GM12878 (cell line): ENCODE measurements around the gene TRIOBP. TPM values are rescaled to one million over a fixed set of nuclear protein-coding genes. Genes with fewer than 3 reads are reported as not detected.

ENCODE experiments used
- ATAC-seq: fragments of 200-7000 bp; cut with Tn5 transposase; 3 replicates; pipeline ENCODE4 v1.9.1; 2020; ENCODE audit warnings: mild to moderate bottlenecking, moderate library complexity
- BruUV-seq: library from RNA; stranded (reverse); fragments of 400-500 nt; replicated peaks from 2 replicates; lab custom pipeline; 2021; lab: Mats Ljungman, UMichigan
- CTCF ChIA-PET: fragments of 300-600 bp; sonication (Branson Sonifier 250); formaldehyde crosslinking; extraction: SDS; loops from one replicate; lab custom pipeline; 2021; ENCODE audit warnings: inconsistent platforms; lab: Yijun Ruan, JAX
- POLR2A ChIA-PET: fragments of 350-600 bp; formaldehyde crosslinking; extraction: SDS; loops from one replicate; lab custom pipeline; 2021; ENCODE audit warnings: inconsistent platforms; lab: Charles Lee
- RAD21 ChIA-PET: fragments of 300-600 bp; sonication (Branson Sonifier 250); formaldehyde crosslinking; loops from one replicate; lab custom pipeline; 2023; ENCODE audit warnings: antibody characterized with exemption; ENCODE audit not compliant: unreplicated experiment; lab: Charles Lee
- SMC1A ChIA-PET: fragments of 300-600 bp; sonication (Branson Sonifier 250); formaldehyde crosslinking; loops from one replicate; lab custom pipeline; 2023; ENCODE audit not compliant: unreplicated experiment, uncharacterized antibody; lab: Charles Lee
- DNase-seq: peaks from one replicate; pipeline ENCODE4 v3.0.0-alpha.2; 2011; ENCODE audit warnings: low read depth, low spot score
- FAIRE-seq: peaks from 3 replicates; lab custom pipeline; 2011; peaks lifted over from hg19 to GRCh38; lab: Jason Lieb, UNC
- H2AFZ ChIP-seq: 2 replicates; pipeline ENCODE4 v1.6.0; 2011; ENCODE audit warnings: low read depth, low read length, control low read depth; ENCODE audit not compliant: control insufficient read depth
- H3K27ac ChIP-seq: 2 replicates; pipeline ENCODE4 v1.5.1; 2011; ENCODE audit warnings: control low read depth; ENCODE audit not compliant: control insufficient read depth, insufficient read depth
- H3K27me3 ChIP-seq, 2 experiments: replicated peaks in 1 of 2; 2 replicates each; pipeline versions ENCODE4 v1.6.0 to v1.6.1; 2011; ENCODE audit warnings: low read length in 1 of 2; ENCODE audit not compliant: control insufficient read depth in 2 of 2, insufficient read depth in 2 of 2
- H3K36me3 ChIP-seq, 2 experiments: 2 replicates each; pipeline ENCODE4 v1.5.1; 2011; ENCODE audit warnings: low read length in 1 of 2; ENCODE audit not compliant: control insufficient read depth in 2 of 2, insufficient read depth in 2 of 2
- H3K4me1 ChIP-seq: 2 replicates; pipeline ENCODE4 v1.6.1; 2011; ENCODE audit warnings: mild to moderate bottlenecking, low read length, moderate library complexity, mixed read lengths; ENCODE audit not compliant: control insufficient read depth, insufficient read depth
- H3K4me2 ChIP-seq: 2 replicates; pipeline ENCODE4 v1.6.0; 2011; ENCODE audit warnings: control low read depth; ENCODE audit not compliant: control insufficient read depth, insufficient read depth
- H3K4me3 ChIP-seq: fragments of 200-600 bp; sonication (generic); 2 replicates; pipeline ENCODE4 v1.5.1; 2016
- H3K79me2 ChIP-seq: 2 replicates; pipeline ENCODE4 v1.6.0; 2011; ENCODE audit warnings: low read length; ENCODE audit not compliant: control insufficient read depth, insufficient read depth
- H3K9ac ChIP-seq: 2 replicates; pipeline ENCODE4 v1.8.0; 2011; ENCODE audit warnings: low read length, control low read depth, mixed read lengths; ENCODE audit not compliant: control insufficient read depth, insufficient read depth
- H3K9me3 ChIP-seq: replicated peaks from 3 replicates; pipeline ENCODE4 v1.5.1; 2011; ENCODE audit warnings: mild to moderate bottlenecking, low read length; ENCODE audit not compliant: control insufficient read depth, insufficient read depth
- H4K20me1 ChIP-seq: 2 replicates; pipeline ENCODE4 v1.6.0; 2011; ENCODE audit not compliant: control insufficient read depth, insufficient read depth
- BMI1 ChIP-seq: fragments of 450-650 bp; IDR thresholded peaks from 2 replicates; pipeline ENCODE4 v1.6.1; 2016; ENCODE audit warnings: mild to moderate bottlenecking, moderate library complexity, borderline replicate concordance
- GABPA ChIP-seq: IDR thresholded peaks from 2 replicates; pipeline ENCODE4 v1.6.1; 2014; ENCODE audit warnings: antibody characterized with exemption, low read depth, mild to moderate bottlenecking, inconsistent platforms
- HDAC2 ChIP-seq: fragments of 200-600 bp; sonication (generic); IDR thresholded peaks from 2 replicates; pipeline ENCODE4 v1.6.1; 2017
- NR2C2 ChIP-seq: IDR thresholded peaks from 2 replicates; pipeline ENCODE4 v1.6.1; 2011; ENCODE audit warnings: borderline replicate concordance, low read depth; ENCODE audit not compliant: control insufficient read depth, insufficient read length
- NRF1 ChIP-seq: conservative IDR thresholded peaks from 2 replicates; pipeline ENCODE4 v1.6.1; 2011; ENCODE audit warnings: mild to moderate bottlenecking, low read depth, low read length, improper control_type of control experiment
- PAX8 ChIP-seq: fragments of 450-650 bp; IDR thresholded peaks from 2 replicates; pipeline ENCODE4 v1.6.1; 2017; ENCODE audit warnings: mild to moderate bottlenecking, moderate library complexity
- SMARCA5 ChIP-seq: fragments of 450-650 bp; IDR thresholded peaks from 2 replicates; pipeline ENCODE4 v1.6.1; 2017; ENCODE audit warnings: mild to moderate bottlenecking
- ZNF384 ChIP-seq: IDR thresholded peaks from 2 replicates; pipeline ENCODE4 v1.6.1; 2012; ENCODE audit warnings: low read depth, mild to moderate bottlenecking, low read length, improper control_type of control experiment, borderline replicate concordance
- WGBS: methylation state at CpG from one replicate; pipeline ENCODE4 v1.1.6; 2016; ENCODE audit warnings: low lambda C conversion rate; ENCODE audit not compliant: insufficient replicate concordance, insufficient coverage; ENCODE audit errors: missing lambda C conversion rate; 5-methylcytosine and 5-hydroxymethylcytosine counted together
- in situ Hi-C: fragments of 300-500 bp; cut with MboI; formaldehyde crosslinking; loops from 9 replicates; pipeline ENCODE4 v1.14.3; 2018; ENCODE audit warnings: mixed read lengths
- intact Hi-C: fragments of 100-400 bp; cut with micrococcal nuclease; formaldehyde crosslinking; loops from one replicate; pipeline ENCODE4 v1.14.2; 2022; ENCODE audit not compliant: unreplicated experiment
- polyA plus RNA-seq, 11 experiments: library from polyadenylated mRNA; depleted of rRNA in 4 of 11; unstranded in 6 of 11; stranded (reverse) in 5 of 11; fragments of >200 nt; fragmentation: Nextera tagmentation in 4 of 11; fragmentation: Illumina TruSeq in 1 of 11; extraction: Ambion mirVana in 4 of 11; extraction: Trizol in 1 of 11; gene quantifications; 1 replicate in 1 of 11; 2 replicates in 10 of 11; pipeline versions ENCODE4 v1.2.1 to v1.2.3, GENCODE V29; 2011 to 2016; ENCODE audit warnings: inconsistent platforms in 2 of 11, missing spikeins in 2 of 11, low read depth in 1 of 11
- total RNA-seq, 4 experiments: library from RNA; depleted of rRNA in 3 of 4; stranded (reverse); fragments of >200 nt in 3 of 4; fragmentation: Illumina TruSeq in 1 of 4; extraction: Trizol in 1 of 4; gene quantifications; 2 replicates each; pipeline versions ENCODE4 v1.2.1 to v1.2.3, GENCODE V29; 2013 to 2021
- TF ChIP-seq, protein P1 (sequence below): fragments of 450-650 bp; IDR thresholded peaks from 2 replicates; pipeline ENCODE4 v1.6.1; 2017; ENCODE audit warnings: mild to moderate bottlenecking, moderate library complexity
- TF ChIP-seq, protein P2 (sequence below): fragments of 450-650 bp; IDR thresholded peaks from 2 replicates; pipeline ENCODE4 v1.6.1; 2017; ENCODE audit warnings: borderline replicate concordance

The TRIOBP gene
- total and polyA plus RNA-seq, 10 of the 15 experiments (the other 5 are each of a cell fraction or from before 2014, with no cell fraction given), result 0.21 to 23.6 (median 11.9) TPM

DNA sequence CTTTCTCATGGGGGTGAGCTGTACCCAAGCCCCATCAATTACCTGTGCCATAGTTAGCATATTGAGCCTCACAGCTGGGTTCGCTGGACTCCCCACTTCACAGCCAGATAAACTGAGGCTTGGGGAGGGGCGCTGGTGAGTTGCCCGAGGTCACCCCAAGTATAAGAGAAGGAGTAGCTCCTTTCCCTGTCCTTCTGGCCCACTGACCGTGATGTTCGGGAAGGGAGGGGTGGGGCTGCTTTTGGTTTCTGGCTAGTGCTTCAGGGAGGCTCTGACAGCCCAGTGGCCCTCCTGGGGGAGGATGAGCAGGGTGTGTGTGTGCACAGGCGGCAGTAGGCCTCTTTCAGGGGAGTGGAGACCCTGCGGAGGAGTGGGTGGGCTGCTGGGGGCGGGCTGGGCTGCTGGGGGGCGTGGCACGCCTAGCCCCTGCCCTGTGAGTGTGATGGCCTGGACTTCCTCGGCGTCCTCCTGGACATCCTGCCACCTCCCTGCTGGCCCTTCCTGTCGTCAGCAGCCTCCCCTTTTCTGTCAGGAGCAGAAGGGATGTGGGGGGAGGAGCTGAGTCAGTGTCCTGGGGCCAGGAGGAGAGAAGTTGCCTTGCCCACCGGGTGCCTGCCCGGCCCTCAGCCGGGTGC lies 50.3 kb downstream of the TRIOBP start:
- ChIA-PET RAD21 (interaction anchor here (0.9 to 1.0 kb wide), 2 partner anchors 139 to 149 kb away, joined by 3 read pairs; partner anchors contain the start of gene GGA1), POLR2A (interaction anchor here (0.5 kb wide), 1 partner anchor 42 kb away, joined by 3 read pairs; no protein-coding TSS in a partner anchor), SMC1A (no interaction called here), CTCF (interaction anchor here (1.0 kb wide), 1 partner anchor 113 kb away, joined by 3 read pairs; no protein-coding TSS in a partner anchor)
- ATAC-seq (peak; percentile 13; the same call in 2 of the 3 replicates), DNase-seq (no peak), FAIRE-seq (no peak)
- Histone ChIP-seq H3K4me2 (peak overlapping the region; percentile 80), H3K27me3 (no peaks in the 10 kb centered on the region), H3K36me3 (no peaks in the 10 kb centered on the region; a peak in 2 of 4 replicates), H3K27ac (no peak overlapping the region; the same call in none of the 2 replicates), H3K9ac (peak overlapping the region; percentile 96), H2AFZ (no peak overlapping the region; the same call in 1 of the 2 replicates), H3K4me1 (peaks cover 9% of the 10 kb centered on the region), H3K9me3 (no peaks in the 10 kb centered on the region), H4K20me1 (no peaks in the 10 kb centered on the region; the same call in 1 of the 2 replicates), H3K79me2 (peaks cover 24% of the 10 kb centered on the region), H3K4me3 (peak overlapping the region; percentile 96)
- 28% methylated on average over 14 of the region's 16 CpGs for WGBS
- BruUV-seq, result no TSS peak
- TF ChIP-seq NRF1 (no peak), NR2C2 (no peak), HDAC2 (no peak)
- intact Hi-C loops (no loop called here), in situ Hi-C loops (no loop called here)

DNA sequence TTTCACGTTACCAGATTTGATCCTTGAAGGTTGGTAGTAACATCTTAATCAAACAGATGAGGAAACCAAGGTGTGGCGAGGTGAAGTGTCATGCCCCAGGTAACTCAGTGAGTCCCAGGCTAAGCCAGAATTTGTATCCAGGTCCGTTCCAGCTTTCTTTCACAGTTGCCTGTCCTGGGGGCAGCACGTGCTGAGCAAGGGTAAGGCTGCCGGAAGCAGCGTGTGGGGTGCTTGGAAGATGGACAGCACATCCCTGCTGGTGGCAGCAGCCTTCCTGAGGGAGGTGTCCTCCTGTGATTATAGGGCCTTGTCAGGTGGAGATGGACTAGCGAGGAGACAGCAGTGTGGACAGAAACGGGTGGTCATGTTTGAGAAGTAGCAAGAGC lies 50.9 kb downstream of the TRIOBP start:
- H2AFZ ChIP-seq, result no peak overlapping the region
- ATAC-seq, result no peak
- in situ Hi-C loops (no loop called here), intact Hi-C loops (no loop called here)
- H3K9ac ChIP-seq, result peak overlapping the region; percentile 29; the same call in 1 of the 2 replicates
- peaks cover 9% of the 10 kb centered on the region for H3K4me1 ChIP-seq
- SMC1A ChIA-PET, result no interaction called here
- peaks cover 24% of the 10 kb centered on the region for H3K79me2 ChIP-seq
- CTCF ChIA-PET, result no interaction called here
- no peak for DNase-seq
- RAD21 ChIA-PET, result interaction anchor here (0.7 kb wide), 1 partner anchor 140 kb away, joined by 3 read pairs; no protein-coding TSS in a partner anchor
- POLR2A ChIA-PET, result interaction anchor here (0.5 kb wide), 2 partner anchors 42 to 149 kb away, joined by 3 read pairs; no protein-coding TSS in a partner anchor
- FAIRE-seq, result no peak
- H3K4me2 ChIP-seq, result peak overlapping the region; percentile 80
- H3K36me3 ChIP-seq, result no peaks in the 10 kb centered on the region; a peak in 2 of 4 replicates
- BruUV-seq, result no TSS peak
- H3K4me3 ChIP-seq, result peak overlapping the region; percentile 96
- no peaks in the 10 kb centered on the region for H3K9me3 ChIP-seq
- no peaks in the 10 kb centered on the region for H3K27me3 ChIP-seq
- H4K20me1 ChIP-seq, result no peaks in the 10 kb centered on the region; the same call in 1 of the 2 replicates
- 82% methylated on average over 8 of the region's 8 CpGs for WGBS
- no peak overlapping the region for H3K27ac ChIP-seq
- TF ChIP-seq, protein P1, sequence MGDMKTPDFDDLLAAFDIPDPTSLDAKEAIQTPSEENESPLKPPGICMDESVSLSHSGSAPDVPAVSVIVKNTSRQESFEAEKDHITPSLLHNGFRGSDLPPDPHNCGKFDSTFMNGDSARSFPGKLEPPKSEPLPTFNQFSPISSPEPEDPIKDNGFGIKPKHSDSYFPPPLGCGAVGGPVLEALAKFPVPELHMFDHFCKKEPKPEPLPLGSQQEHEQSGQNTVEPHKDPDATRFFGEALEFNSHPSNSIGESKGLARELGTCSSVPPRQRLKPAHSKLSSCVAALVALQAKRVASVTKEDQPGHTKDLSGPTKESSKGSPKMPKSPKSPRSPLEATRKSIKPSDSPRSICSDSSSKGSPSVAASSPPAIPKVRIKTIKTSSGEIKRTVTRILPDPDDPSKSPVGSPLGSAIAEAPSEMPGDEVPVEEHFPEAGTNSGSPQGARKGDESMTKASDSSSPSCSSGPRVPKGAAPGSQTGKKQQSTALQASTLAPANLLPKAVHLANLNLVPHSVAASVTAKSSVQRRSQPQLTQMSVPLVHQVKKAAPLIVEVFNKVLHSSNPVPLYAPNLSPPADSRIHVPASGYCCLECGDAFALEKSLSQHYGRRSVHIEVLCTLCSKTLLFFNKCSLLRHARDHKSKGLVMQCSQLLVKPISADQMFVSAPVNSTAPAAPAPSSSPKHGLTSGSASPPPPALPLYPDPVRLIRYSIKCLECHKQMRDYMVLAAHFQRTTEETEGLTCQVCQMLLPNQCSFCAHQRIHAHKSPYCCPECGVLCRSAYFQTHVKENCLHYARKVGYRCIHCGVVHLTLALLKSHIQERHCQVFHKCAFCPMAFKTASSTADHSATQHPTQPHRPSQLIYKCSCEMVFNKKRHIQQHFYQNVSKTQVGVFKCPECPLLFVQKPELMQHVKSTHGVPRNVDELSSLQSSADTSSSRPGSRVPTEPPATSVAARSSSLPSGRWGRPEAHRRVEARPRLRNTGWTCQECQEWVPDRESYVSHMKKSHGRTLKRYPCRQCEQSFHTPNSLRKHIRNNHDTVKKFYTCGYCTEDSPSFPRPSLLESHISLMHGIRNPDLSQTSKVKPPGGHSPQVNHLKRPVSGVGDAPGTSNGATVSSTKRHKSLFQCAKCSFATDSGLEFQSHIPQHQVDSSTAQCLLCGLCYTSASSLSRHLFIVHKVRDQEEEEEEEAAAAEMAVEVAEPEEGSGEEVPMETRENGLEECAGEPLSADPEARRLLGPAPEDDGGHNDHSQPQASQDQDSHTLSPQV, result no peak
- TF ChIP-seq GABPA (no peak), BMI1 (no peak), ZNF384 (no peak), PAX8 (no peak), SMARCA5 (no peak)
- TF ChIP-seq, protein P2, sequence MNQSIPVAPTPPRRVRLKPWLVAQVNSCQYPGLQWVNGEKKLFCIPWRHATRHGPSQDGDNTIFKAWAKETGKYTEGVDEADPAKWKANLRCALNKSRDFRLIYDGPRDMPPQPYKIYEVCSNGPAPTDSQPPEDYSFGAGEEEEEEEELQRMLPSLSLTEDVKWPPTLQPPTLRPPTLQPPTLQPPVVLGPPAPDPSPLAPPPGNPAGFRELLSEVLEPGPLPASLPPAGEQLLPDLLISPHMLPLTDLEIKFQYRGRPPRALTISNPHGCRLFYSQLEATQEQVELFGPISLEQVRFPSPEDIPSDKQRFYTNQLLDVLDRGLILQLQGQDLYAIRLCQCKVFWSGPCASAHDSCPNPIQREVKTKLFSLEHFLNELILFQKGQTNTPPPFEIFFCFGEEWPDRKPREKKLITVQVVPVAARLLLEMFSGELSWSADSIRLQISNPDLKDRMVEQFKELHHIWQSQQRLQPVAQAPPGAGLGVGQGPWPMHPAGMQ, result no peak
